Central memory CD8-positive, alpha-beta T cell (primary cell): ENCODE data around the gene FMNL2.
A peak's percentile ranks its signal among the peaks of the same experiment; 100 is the strongest.

Experiments used
- ATAC-seq: fragments of 150-1000 bp; cut with Tn5 transposase; replicated peaks from 2 replicates; pipeline ENCODE4 v1.10.0; 2022; ENCODE audit warnings: mild to moderate bottlenecking, moderate FRiP score, moderate number of reproducible peaks; ENCODE audit not compliant: poor library complexity, severe bottlenecking; ENCODE audit errors: extremely low read depth
- DNase-seq, 2 donors: peaks; one replicate each; pipeline ENCODE4 v3.0.0; 2021; ENCODE audit warnings: low spot score in 2 of 2
- H3K27ac Mint-ChIP-seq: one replicate; pipeline ENCODE4 v1.8.0; 2022; ENCODE audit warnings: low read depth, mild to moderate bottlenecking, moderate library complexity, mixed read lengths
- H3K27me3 Mint-ChIP-seq: one replicate; pipeline ENCODE4 v1.8.0; 2022; ENCODE audit warnings: mixed read lengths
- H3K36me3 Mint-ChIP-seq: one replicate; pipeline ENCODE4 v1.8.0; 2022; ENCODE audit warnings: mild to moderate bottlenecking, moderate library complexity, mixed read lengths; ENCODE audit not compliant: insufficient read depth
- H3K4me1 Mint-ChIP-seq: one replicate; pipeline ENCODE4 v1.8.0; 2022; ENCODE audit warnings: mixed read lengths
- H3K4me3 Mint-ChIP-seq: one replicate; pipeline ENCODE4 v1.8.0; 2022; ENCODE audit warnings: mild to moderate bottlenecking, moderate library complexity, mixed read lengths
- H3K9me3 Mint-ChIP-seq: one replicate; pipeline ENCODE4 v1.8.0; 2022; ENCODE audit warnings: mixed read lengths

Gene FMNL2

DNA sequence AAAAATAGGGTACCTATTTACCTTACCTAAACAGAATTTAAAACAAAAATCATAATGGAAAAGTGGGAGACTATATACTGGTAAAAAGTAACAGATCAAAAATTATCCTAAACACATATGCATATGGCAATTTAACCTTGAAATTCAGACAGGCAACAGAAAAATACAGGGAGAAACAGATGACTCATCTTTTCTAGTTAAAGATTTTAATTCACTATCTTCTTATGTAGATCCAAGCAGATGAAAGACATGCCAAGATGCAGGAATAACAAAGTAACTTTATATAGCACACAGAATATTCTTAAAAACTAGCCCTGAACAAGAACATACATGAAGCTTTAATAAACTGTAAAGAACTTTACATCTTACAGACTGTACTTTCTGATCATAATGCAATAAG, 351.3 kb downstream of the FMNL2 start:
- Mint-ChIP-seq H3K4me1 (peaks cover 29% of the 10 kb centered on the region), H3K27me3 (no peaks in the 10 kb centered on the region), H3K9me3 (no peaks in the 10 kb centered on the region), H3K27ac (peak overlapping the region; percentile 23), H3K36me3 (peaks cover 19% of the 10 kb centered on the region), H3K4me3 (no peak overlapping the region)
- DNase-seq (no peak), ATAC-seq (no peak)

DNA sequence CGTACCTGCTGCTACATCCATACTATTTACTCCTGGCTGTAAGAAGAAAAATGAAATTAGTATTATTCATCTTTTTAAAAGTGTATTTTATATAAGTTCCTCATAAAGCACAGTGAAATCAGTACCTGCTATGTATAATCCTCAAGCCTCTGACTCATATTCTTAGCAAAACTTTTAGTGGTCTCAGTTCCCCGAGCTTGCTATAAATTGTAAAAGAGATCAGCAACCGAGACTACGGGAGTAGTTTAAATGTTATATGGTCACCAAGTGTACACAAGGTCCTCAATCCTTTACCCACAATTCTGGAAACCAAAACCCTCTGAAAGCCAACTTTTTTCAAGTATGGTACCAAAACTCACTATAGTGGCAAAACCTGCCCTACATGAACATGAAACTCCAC, 358.1 kb downstream of the FMNL2 start:
- peaks cover 22% of the 10 kb centered on the region for H3K4me1 Mint-ChIP-seq
- H3K27me3 Mint-ChIP-seq: no peaks in the 10 kb centered on the region
- peaks cover 19% of the 10 kb centered on the region for H3K36me3 Mint-ChIP-seq
- H3K4me3 Mint-ChIP-seq: no peak overlapping the region
- no peak for ATAC-seq
- H3K9me3 Mint-ChIP-seq: no peaks in the 10 kb centered on the region
- H3K27ac Mint-ChIP-seq: peak overlapping the region; percentile 96
- no peak for DNase-seq

DNA sequence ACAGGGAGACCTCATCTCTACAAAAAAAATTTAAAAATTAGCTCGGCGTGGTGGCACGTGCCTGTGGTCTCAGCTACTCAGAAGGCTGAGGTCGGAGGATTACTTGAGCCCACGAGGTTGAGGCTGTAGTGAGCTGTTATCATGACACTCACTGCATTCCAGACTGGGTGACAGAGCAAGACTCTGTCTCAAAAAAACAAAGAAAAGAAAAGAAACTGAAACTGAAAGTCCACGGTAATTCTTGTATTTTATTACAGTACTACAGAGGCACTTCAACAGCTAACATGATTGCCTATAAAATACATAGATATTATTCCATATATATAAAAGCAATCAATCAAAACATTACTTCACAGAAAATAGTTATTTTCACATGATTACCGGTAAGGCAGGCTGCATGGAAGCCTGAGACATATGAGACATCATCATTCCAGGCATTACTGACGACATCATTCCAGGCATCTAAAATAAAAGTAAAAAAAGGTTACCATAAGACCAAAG, 359.2 kb downstream of the FMNL2 start:
- Mint-ChIP-seq H3K27ac (peak overlapping the region; percentile 96), H3K36me3 (peaks cover 13% of the 10 kb centered on the region), H3K4me1 (peaks cover 22% of the 10 kb centered on the region), H3K4me3 (peak overlapping the region; percentile 79), H3K9me3 (no peaks in the 10 kb centered on the region), H3K27me3 (no peaks in the 10 kb centered on the region)
- peak; percentile 92 for ATAC-seq
- DNase-seq: no peak

DNA sequence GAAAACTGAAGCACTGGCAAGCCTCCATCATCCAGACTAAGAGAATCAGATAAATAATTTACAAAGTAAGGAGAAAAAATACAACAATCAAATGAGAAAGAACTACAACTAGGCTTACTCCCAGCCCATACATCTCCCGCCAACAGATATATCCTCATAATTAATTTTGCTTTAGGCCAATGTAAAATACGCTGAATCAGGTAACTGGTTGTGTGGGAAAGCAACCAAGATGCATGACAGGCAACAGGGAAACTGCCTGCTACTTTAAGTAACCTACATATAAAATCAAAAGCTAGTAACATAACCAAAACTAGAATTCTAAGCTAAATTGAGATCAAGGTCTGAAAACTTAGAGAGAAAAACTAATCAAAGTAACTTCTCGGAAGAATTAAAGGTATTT, 360.8 kb downstream of the FMNL2 start:
- H3K27ac Mint-ChIP-seq: peak overlapping the region; percentile 96

DNA sequence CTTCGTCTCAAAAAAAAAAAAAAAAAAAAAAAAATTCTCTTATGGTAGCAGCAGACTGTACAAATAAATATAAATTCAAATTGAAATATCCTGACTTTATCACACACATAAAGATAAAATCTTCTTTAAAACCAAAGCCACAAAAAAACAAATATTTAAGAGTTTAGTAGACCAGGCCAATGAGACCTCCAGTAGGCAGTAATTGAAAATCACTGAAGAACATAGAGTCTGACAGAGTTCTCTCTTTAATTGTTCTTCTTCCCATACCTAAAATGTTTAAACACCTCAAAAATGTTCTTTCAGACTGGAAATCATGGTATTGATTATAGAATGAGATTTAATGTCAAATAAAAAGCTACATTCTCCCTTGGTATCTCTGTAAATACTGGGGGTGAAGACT, 361.5 kb downstream of the FMNL2 start:
- no peak for ATAC-seq
- no peak overlapping the region for H3K27ac Mint-ChIP-seq

More for the DNA sequence above, 360.8 kb downstream of the FMNL2 start:
- Mint-ChIP-seq H3K4me1 (peaks cover 27% of the 10 kb centered on the region), H3K27me3 (no peaks in the 10 kb centered on the region), H3K4me3 (no peak overlapping the region), H3K36me3 (peaks cover 8% of the 10 kb centered on the region), H3K9me3 (no peaks in the 10 kb centered on the region)
- ATAC-seq (no peak), DNase-seq (no peak)

More for the DNA sequence above, 361.5 kb downstream of the FMNL2 start:
- H3K27me3 Mint-ChIP-seq: no peaks in the 10 kb centered on the region
- DNase-seq: no peak
- H3K36me3 Mint-ChIP-seq: peaks cover 8% of the 10 kb centered on the region
- H3K9me3 Mint-ChIP-seq: no peaks in the 10 kb centered on the region
- peaks cover 32% of the 10 kb centered on the region for H3K4me1 Mint-ChIP-seq
- no peak overlapping the region for H3K4me3 Mint-ChIP-seq
